NB4 (cell line): ENCODE measurements around the gene MDFIC2.
"Not testable (repeated sequence)": the region's sequence is repeated elsewhere in the genome, so short reads cannot be mapped to it uniquely, and the experiment has no call there.

Experiments
- DNase-seq: peaks from one replicate; pipeline ENCODE4 v3.0.0; 2010; ENCODE audit warnings: low read depth
- H3K4me3 ChIP-seq: one replicate; pipeline ENCODE4 v1.5.1; 2011; ENCODE audit warnings: mild to moderate bottlenecking, low read depth, low read length, moderate library complexity
- MYC ChIP-seq: IDR thresholded peaks from 2 replicates; pipeline ENCODE4 v1.6.1; 2011; ENCODE audit warnings: low read depth, low read length
- POLR2A ChIP-seq: IDR thresholded peaks from 2 replicates; pipeline ENCODE4 v1.6.1; 2011; ENCODE audit warnings: mild to moderate bottlenecking; ENCODE audit not compliant: insufficient read length; ENCODE audit errors: extremely low read depth
- TF ChIP-seq, protein P1 (sequence below): IDR thresholded peaks from one replicate; pipeline ENCODE4 v1.5.1; 2012; ENCODE audit warnings: low read depth, low read length
- TF ChIP-seq, protein P2 (sequence below): IDR thresholded peaks from 2 replicates; pipeline ENCODE4 v1.6.1; 2011; ENCODE audit warnings: low read depth, low read length

MDFIC2 gene

DNA sequence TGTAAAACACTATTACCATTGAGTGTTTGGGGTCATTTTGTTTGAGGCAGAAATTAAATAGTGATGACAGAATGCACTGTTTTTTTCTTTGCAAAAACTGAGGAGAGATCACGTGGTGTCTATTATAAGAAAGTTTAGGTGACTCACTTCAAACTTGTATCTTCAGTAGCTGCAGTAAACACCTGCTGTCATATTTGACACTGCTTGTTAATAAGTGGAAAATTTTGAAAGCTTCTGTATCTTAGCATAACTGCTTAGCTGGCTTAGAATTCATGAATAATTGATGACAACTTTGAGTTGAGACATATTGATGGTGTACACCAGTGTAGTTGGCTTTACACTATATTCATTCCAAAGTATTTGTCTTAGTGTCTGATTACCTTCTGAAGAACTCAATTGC is 29.7 kb upstream of the MDFIC2 start:
- DNase-seq, result no peak
- H3K4me3 ChIP-seq, result no peak overlapping the region
- TF ChIP-seq, protein P1, sequence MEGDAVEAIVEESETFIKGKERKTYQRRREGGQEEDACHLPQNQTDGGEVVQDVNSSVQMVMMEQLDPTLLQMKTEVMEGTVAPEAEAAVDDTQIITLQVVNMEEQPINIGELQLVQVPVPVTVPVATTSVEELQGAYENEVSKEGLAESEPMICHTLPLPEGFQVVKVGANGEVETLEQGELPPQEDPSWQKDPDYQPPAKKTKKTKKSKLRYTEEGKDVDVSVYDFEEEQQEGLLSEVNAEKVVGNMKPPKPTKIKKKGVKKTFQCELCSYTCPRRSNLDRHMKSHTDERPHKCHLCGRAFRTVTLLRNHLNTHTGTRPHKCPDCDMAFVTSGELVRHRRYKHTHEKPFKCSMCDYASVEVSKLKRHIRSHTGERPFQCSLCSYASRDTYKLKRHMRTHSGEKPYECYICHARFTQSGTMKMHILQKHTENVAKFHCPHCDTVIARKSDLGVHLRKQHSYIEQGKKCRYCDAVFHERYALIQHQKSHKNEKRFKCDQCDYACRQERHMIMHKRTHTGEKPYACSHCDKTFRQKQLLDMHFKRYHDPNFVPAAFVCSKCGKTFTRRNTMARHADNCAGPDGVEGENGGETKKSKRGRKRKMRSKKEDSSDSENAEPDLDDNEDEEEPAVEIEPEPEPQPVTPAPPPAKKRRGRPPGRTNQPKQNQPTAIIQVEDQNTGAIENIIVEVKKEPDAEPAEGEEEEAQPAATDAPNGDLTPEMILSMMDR, result no peak
- TF ChIP-seq POLR2A (no peak), MYC (no peak)
- TF ChIP-seq, protein P2, sequence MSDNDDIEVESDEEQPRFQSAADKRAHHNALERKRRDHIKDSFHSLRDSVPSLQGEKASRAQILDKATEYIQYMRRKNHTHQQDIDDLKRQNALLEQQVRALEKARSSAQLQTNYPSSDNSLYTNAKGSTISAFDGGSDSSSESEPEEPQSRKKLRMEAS, result no peak

DNA sequence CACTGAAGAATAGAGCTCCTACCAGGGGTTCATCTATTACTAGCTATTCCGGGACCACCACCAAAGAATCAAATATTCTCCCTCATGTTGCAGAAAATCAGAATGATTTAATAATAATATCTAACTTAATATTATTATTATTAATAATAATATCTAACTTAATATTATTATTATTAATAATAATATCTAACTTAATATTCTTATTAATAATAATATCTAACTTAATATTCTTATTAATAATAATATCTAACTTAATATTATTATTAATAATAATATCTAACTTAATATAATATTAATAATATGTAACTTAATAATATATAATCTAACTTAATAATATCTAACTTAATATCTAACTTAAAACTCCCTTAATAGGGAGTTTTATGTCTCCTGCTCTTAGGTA is 24.4 kb upstream of the MDFIC2 start:
- not testable (repeated sequence) for H3K4me3 ChIP-seq, DNase-seq

DNA sequence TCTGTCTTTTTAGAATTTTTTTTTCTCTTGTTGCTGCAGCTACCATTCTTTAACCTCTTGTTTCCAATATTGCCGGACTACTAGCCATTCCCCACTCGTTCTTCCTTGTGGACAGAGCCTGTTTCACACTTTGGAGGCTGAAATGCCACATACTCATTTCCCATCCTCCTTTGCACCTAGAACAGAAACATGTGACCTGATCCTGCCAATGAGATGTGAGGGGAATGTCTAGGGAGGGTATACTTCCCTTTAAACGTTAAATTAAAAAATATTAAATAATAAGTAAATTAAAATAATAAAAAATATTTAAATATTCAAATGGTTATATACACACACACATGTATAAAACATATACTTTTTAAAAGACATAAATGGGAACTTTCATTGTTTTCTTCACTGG is 20.6 kb upstream of the MDFIC2 start:
- DNase-seq, result no peak
- no peak overlapping the region for H3K4me3 ChIP-seq
- TF ChIP-seq POLR2A, result no peak
- TF ChIP-seq, protein P1, result no peak
- no peak for TF ChIP-seq MYC
- TF ChIP-seq, protein P2, result no peak

DNA sequence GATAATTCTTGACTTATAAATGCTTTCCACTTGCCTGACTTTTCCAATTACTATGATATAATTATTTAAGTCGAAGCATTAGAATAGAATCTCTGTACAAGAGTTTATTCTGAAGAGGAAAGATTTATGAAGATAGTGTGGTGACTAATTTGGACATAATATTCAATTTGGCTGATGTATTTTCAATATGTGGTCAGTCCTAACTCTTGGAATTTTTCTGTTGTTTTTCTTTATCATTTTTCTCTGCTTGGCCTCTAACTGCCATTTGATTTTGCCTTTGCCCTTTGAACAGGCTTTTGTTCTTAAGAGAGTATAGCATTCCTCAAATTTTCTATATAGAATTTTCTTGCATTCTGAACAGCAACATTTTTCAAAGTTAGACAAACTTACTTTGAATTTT is 2.6 kb upstream of the MDFIC2 start:
- DNase-seq, result no peak
- no peak overlapping the region for H3K4me3 ChIP-seq
- no peak for TF ChIP-seq MYC
- TF ChIP-seq POLR2A, result no peak
- TF ChIP-seq, protein P1, result no peak
- TF ChIP-seq, protein P2, result no peak

DNA sequence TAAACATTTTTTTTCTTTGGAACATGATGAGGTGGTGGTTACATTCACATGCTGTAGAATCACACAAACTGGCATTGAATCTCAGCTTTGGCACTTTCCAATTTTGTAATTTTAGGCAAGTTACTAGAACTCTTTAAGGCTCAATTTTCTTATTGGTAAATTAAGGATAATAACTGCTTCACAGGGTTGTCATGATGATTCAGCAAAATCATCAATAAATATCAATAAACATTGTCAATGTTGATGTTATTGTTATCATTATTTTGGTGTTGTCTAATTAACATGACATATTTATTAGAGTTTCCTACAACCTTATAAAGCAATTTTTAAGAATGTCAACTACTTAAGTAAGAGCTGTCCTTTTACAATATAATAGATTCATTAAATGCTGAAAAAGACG is 1.6 kb downstream of the MDFIC2 start:
- no peak overlapping the region for H3K4me3 ChIP-seq
- TF ChIP-seq, protein P1, result no peak
- no peak for TF ChIP-seq POLR2A
- DNase-seq, result no peak

DNA sequence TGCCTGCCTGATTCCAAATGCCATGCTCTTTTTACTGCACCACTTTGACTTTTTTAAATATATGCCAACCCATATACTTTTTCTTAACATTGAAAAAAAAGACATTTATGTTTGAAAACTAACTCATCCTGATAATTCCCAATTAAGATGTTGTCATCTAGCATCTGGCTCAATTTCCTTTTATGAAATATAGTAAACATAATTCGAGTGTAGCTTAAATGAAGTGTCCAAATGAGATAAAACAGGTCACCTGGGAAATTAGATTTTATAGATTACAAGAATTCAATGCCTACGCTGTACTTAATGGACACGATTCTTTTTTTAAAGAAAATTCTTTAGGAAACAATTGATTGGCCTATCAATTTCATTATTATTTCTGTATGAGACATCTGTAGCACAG is 2.8 kb downstream of the MDFIC2 start:
- TF ChIP-seq, protein P1, result no peak
- TF ChIP-seq MYC (no peak), POLR2A (no peak)
- TF ChIP-seq, protein P2, result no peak
- no peak for DNase-seq

More for the DNA sequence above, 2.8 kb downstream of the MDFIC2 start:
- H3K4me3 ChIP-seq, result no peak overlapping the region
